Measurements from ENCODE around the gene CAMK1D.

GRCh38 chr10:12628153-12628552, 278.8 kb downstream of the CAMK1D start:
- TF ChIP-seq POLR2A (IDR thresholded peaks at IDR 0.05), result no peak
- no peak for TF ChIP-seq EP300 (IDR thresholded peaks at IDR 0.05)
- TF ChIP-seq CTCF (IDR thresholded peaks at IDR 0.05), result no peak

Measured in stomach (tissue), 4 donors.